22Rv1 (cell line): ENCODE results near the gene DNHD1.

ENCODE experiments used
- CTCF ChIP-seq: fragments of 450-650 bp; IDR thresholded peaks from 2 replicates; pipeline ENCODE4 v1.5.1; 2017; ENCODE audit warnings: mild to moderate bottlenecking
- ZFX ChIP-seq: fragments of 450-650 bp; IDR thresholded peaks from 2 replicates; pipeline ENCODE4 v1.6.1; 2017; ENCODE audit warnings: antibody characterized with exemption, borderline replicate concordance

- no peak for TF ChIP-seq CTCF
- no peak for TF ChIP-seq ZFX
Measured at GRCh38 chr11:6520265-6520664, 23.2 kb downstream of the DNHD1 start.
